HG03103 (cell line): ENCODE data around the gene ARHGEF4.

Source experiments
- ATAC-seq: cut with Tn5 transposase; IDR thresholded peaks from one replicate; pipeline ENCODE4 v1.9.1; 2021; ENCODE audit warnings: low read depth; ENCODE audit not compliant: unreplicated experiment

Gene ARHGEF4

GRCh38 chr2:131033786-131034121 is 197.0 kb downstream of the ARHGEF4 start:
- no peak for ATAC-seq

- no peak for ATAC-seq
Observed at GRCh38 chr2:131034122-131035051, 197.7 kb downstream of the ARHGEF4 start.

GRCh38 chr2:131035112-131035825 is 198.6 kb downstream of the ARHGEF4 start:
- no peak for ATAC-seq

DNA sequence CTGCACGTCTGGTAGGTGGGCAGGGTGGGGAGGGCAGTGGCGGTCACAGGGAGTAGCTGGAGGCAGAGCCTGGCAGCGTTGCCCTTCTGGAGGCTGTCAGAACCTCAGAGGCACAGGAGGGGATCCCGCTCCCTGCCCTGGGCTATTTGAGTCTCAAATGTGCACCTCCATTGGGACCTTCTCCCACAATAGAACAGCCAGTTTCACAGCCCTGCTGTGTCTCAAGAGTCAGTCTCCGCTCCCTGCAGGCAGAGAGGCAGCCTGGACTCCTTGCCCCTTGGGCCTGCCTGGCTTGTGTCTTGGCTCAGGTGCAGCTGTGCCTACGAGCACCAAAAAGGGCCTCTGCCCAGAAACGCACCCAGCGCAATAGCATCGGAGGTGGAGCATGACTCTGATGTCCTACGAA is 199.1 kb downstream of the ARHGEF4 start:
- ATAC-seq: no peak

DNA sequence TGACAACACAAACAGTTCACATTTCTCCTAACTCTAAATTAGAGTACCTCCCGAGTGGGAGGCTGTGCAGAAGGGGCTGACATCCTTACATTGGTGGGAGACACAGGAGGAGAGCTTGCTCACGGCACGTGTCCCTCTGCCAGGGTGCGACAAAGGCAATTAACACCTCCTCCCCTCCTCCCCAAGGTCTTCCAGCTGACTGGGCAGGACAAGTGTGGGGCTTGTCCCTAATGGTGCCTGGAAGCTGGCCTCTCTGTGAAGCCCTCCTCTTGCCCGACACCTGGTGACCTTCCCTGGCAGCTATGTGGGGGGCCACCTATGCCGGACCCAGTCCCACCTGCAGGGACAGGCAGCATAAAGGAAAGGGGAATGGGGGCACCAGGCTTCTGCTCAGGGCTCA is 199.6 kb downstream of the ARHGEF4 start:
- no peak for ATAC-seq

- ATAC-seq: no peak
Observed at GRCh38 chr2:131036696-131037397, 200.1 kb downstream of the ARHGEF4 start.

DNA sequence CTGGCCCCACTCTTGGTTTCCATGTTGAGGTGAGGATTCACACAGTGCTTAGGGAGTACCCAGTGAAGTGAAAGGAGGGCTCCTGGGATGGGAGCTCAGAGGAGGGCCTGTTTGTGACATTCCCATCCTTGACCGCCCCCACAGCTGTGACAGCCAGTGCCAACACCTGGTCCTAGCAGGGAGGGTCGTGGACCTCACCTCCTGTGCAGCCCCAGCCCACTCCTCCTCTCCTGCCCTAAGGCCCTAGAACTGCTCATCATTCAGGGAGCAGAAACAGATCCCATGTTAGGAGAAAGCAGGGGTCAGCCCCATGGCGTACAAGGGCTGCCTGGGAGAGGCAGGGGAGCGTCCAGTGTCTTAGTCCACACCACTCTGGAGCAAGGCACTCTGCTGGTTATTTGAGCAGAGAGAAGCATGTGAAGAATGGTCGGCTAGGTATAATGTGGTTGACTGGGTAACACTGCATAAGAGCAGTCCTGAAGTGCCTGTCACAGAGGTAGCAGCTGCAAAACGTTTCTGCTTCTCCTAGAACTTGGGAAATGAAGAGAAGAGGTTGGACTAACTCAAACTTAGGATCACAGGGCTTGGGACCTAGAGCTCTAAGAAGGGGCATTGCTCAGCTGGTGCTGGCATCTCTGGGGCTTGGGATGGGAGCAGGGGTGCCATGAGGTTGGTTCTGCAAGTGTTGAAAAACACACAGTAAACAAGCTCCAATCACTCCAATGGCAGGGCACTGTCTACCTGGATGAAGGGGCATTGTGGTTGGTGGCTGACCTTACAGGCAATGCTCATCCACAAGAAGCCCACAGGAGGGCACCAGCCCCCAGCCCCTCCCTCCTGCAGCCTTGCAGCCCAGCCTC is 200.9 kb downstream of the ARHGEF4 start:
- no peak for ATAC-seq

GRCh38 chr2:131038258-131039100 is 201.8 kb downstream of the ARHGEF4 start:
- ATAC-seq: no peak

DNA sequence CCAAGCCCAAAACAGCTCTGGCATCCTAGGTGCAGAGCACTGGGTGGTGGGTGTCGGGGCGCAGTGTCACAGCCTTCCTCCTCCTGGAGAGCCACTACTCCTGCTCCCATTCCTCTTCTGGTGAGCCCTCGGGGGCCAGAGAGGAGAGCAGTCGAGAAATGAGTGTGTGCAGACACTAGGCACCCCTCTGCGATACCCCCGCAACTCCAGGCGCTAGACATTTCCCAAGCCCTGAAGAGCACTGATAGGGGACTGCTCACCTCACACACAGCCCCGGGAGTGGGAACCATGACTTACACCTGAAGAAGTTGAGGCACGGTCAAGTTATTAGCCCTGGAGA is 202.4 kb downstream of the ARHGEF4 start:
- no peak for ATAC-seq

- ATAC-seq: no peak
Observed at GRCh38 chr2:131039535-131039907, 202.8 kb downstream of the ARHGEF4 start.

GRCh38 chr2:131039908-131040660 is 203.4 kb downstream of the ARHGEF4 start:
- no peak for ATAC-seq

DNA sequence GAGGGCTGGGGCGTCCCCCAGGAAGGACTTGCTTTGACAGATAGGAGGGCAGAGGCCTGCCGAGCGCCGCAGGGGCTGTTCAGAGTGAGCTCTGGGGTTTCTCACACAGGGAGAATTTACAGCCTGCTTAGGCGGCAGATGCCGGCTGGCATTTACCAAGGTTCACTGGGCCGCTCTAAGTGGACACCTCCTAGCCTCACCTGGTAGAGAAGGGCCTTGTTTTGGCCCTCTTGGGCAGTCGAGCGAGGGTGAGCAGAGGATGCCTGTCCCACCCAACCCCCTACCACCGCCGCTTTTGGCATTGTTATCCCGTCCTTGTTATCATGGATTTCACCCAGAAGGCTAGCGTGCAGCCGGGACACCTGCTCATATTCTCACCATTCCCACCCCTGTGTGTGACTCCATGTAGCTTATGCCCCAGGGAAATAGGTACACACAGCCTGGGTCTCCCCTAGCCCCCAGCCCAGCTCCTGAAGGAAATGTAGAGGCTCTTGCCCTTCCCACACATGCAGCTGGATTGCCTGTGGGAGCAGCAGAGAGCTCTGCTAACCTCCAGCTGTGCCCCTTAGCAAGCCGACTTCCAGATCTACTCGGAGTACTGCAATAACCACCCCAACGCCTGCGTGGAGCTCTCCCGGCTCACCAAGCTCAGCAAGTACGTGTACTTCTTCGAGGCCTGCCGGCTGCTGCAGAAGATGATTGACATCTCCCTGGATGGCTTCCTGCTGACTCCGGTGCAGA is 204.1 kb downstream of the ARHGEF4 start:
- no peak for ATAC-seq

- no peak for ATAC-seq
Observed at GRCh38 chr2:131041402-131042147, 204.9 kb downstream of the ARHGEF4 start.

GRCh38 chr2:131042148-131042775 is 205.5 kb downstream of the ARHGEF4 start:
- ATAC-seq: no peak

- no peak for ATAC-seq
Observed at GRCh38 chr2:131043199-131044074, 206.7 kb downstream of the ARHGEF4 start.

DNA sequence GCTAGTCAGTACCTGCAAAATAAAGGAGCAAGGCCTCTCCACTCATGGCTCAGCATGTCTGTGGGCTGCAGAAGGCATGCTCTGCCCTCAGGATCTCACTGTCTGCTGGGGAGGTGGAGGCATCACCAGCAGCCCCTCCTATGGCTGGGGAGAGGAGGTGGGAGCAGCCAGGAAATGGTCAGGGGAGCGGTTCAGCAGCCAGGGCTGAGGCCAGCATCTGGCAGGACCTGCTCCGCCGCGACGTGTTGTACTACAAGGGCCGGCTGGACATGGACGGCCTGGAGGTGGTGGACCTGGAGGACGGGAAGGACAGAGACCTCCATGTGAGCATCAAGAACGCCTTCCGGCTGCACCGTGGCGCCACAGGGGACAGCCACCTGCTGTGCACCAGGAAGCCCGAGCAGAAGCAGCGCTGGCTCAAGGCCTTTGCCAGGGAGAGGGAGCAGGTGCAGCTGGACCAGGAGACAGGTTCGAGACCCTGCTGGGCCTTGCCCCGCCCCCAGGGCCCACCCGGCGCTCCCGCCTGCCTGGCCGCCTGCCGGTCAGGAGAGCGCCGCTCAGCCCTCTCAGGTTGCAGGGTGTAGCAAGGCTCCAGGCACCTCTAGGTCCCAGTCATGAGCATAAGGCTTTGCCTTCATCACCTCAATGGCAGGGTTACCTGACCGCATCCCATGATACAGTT is 207.5 kb downstream of the ARHGEF4 start:
- no peak for ATAC-seq
